IMR-90 (cell line): Measurements from ENCODE around the gene SMCO3.

Experiments used
- BHLHE40 ChIP-seq: fragments of 150-350 bp; IDR thresholded peaks from 2 replicates; pipeline ENCODE4 v1.6.1; 2016; ENCODE audit warnings: mild to moderate bottlenecking, low read depth, low read length
- CEBPB ChIP-seq: IDR thresholded peaks from 2 replicates; pipeline ENCODE4 v1.6.1; 2012; ENCODE audit warnings: low read depth, low read length, improper control_type of control experiment
- CHD1 ChIP-seq: IDR thresholded peaks from 2 replicates; pipeline ENCODE4 v1.6.1; 2012; ENCODE audit warnings: low read depth, low read length, improper control_type of control experiment
- CTCF ChIP-seq: conservative IDR thresholded peaks from 2 replicates; pipeline ENCODE4 v1.5.1; 2012; ENCODE audit warnings: mild to moderate bottlenecking, low read depth, low read length, improper control_type of control experiment
- ELK1 ChIP-seq: fragments of 150-350 bp; IDR thresholded peaks from 2 replicates; pipeline ENCODE4 v1.6.1; 2016; ENCODE audit warnings: low read depth, mild to moderate bottlenecking, low read length, moderate library complexity, borderline replicate concordance
- MAZ ChIP-seq: IDR thresholded peaks from 2 replicates; pipeline ENCODE4 v1.6.1; 2012; ENCODE audit warnings: low read depth, mild to moderate bottlenecking, low read length, improper control_type of control experiment, moderate library complexity, borderline replicate concordance
- MXI1 ChIP-seq: IDR thresholded peaks from 2 replicates; pipeline ENCODE4 v1.6.1; 2012; ENCODE audit warnings: low read depth, mild to moderate bottlenecking, low read length, moderate library complexity, borderline replicate concordance
- POLR2A ChIP-seq: IDR thresholded peaks from 2 replicates; pipeline ENCODE4 v1.6.1; 2012; ENCODE audit warnings: mild to moderate bottlenecking, low read depth, low read length
- RAD21 ChIP-seq: IDR thresholded peaks from 2 replicates; pipeline ENCODE4 v1.6.1; 2012; ENCODE audit warnings: low read length, improper control_type of control experiment
- RCOR1 ChIP-seq: IDR thresholded peaks from 2 replicates; pipeline ENCODE4 v1.6.1; 2012; ENCODE audit warnings: mild to moderate bottlenecking, low read length, improper control_type of control experiment; ENCODE audit not compliant: insufficient replicate concordance
- RFX5 ChIP-seq: IDR thresholded peaks from 2 replicates; pipeline ENCODE4 v1.8.0; 2012; ENCODE audit warnings: low read depth, mild to moderate bottlenecking, low read length, moderate library complexity
- SMC3 ChIP-seq: fragments of 150-350 bp; IDR thresholded peaks from 2 replicates; pipeline ENCODE4 v1.6.1; 2016; ENCODE audit warnings: low read depth, mild to moderate bottlenecking, antibody characterized with exemption, low read length, moderate library complexity
- USF2 ChIP-seq: fragments of 150-350 bp; IDR thresholded peaks from 2 replicates; pipeline ENCODE4 v1.6.1; 2017; ENCODE audit warnings: mild to moderate bottlenecking, antibody characterized with exemption, low read length, low read depth

GRCh38 chr12:14802721-14803010, 11.3 kb downstream of the SMCO3 start:
- TF ChIP-seq CTCF (no peak), RCOR1 (no peak), POLR2A (no peak), USF2 (no peak), RFX5 (no peak), CEBPB (no peak), BHLHE40 (no peak), RAD21 (no peak), MAZ (no peak), CHD1 (no peak), MXI1 (no peak), ELK1 (no peak), SMC3 (no peak)
